SK-N-MC (cell line): Measurements from ENCODE around the gene TSHZ2.

Experiments used
- EZH2 ChIP-seq: fragments of 200-600 bp; sonication (generic); IDR thresholded peaks from one replicate; pipeline ENCODE4 v1.6.1; 2017; ENCODE audit warnings: antibody characterized with exemption
- FOXP2 ChIP-seq: optimal IDR thresholded peaks from 2 replicates; pipeline ENCODE3; 2011; ENCODE audit warnings: mild to moderate bottlenecking, moderate library complexity; ENCODE audit not compliant: insufficient read depth; ENCODE audit errors: extremely low read length, control extremely low read depth

DNA sequence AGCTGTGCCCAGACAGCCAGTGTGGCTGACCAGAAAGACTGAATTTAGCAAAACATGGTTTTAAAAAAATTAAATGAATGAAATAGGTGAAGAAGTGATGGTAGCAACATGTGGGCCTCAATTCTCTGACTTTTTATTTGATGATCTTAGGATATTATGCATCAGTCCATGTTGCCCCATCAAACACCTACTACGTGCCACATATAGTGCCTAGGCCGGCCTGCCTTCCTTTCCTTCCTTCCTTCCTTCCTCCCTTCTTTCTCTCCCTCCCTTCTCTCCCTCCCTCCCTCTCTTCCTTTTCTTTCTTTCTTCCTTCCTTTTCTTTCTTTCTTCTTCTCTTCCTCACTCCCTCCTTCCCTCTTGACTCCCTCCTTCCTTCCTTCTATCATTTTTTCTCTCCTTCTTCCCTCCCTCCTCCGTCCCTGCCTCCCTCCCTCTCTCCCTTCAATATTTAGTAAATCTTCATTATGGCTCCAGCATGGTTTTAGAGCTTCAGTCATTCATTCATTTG is 209.8 kb downstream of the TSHZ2 start:
- TF ChIP-seq FOXP2: no peak
- TF ChIP-seq EZH2: no peak
